Lower leg skin (tissue), 3 donors: ENCODE data around the gene SHROOM2.

ENCODE experiments used
- CTCF ChIP-seq, 3 donors: fragments of 450-650 bp; IDR thresholded peaks; one replicate each; pipeline ENCODE4 v1.5.1; 2016; ENCODE audit warnings: antibody characterized with exemption in 3 of 3, mild to moderate bottlenecking in 3 of 3, moderate library complexity in 2 of 3
- POLR2A ChIP-seq, 2 donors: fragments of 450-650 bp; IDR thresholded peaks; one replicate each; pipeline ENCODE4 v1.6.1; 2016 to 2017; ENCODE audit warnings: antibody characterized with exemption in 2 of 2, mild to moderate bottlenecking in 1 of 2, moderate library complexity in 1 of 2

DNA sequence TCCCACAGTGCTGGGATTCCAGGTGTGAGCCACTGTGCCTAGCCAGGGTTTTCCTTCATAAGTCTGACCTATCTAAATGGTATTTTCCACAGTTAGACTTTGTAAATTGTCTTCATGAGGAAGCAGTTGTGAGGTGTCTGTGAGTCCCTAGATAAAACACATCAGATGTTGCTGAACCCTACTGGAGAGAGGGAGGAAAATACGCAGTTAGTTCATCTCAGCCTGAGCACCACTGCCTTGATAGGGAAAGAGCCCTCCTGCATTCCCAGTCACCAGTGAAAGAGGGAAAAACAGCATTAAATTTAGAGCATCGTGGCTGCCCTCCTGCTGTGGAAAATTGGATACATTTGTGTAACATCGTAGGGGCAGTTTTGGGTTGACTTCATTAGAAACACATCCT, 149.2 kb downstream of the SHROOM2 start:
- TF ChIP-seq CTCF (IDR thresholded peaks at IDR 0.05) (no peak), POLR2A (IDR thresholded peaks at IDR 0.05) (no peak)
